Adrenal gland (tissue), 12 donors: Measurements from ENCODE around the gene RALGAPA2. TPM values are rescaled to one million over a fixed set of nuclear protein-coding genes. Genes with fewer than 3 reads are reported as not detected.

Experiments used
- DNase-seq, 7 donors: peaks; one replicate each; pipeline ENCODE4 v3.0.0-alpha.2; 2019 to 2020
- H3K27ac ChIP-seq, 5 donors: fragments of 200-600 bp; sonication (generic) in 4 of 5; 1 replicate in 3 of 5; 2 replicates in 2 of 5; pipeline versions ENCODE4 v1.5.1 to v1.8.0; 2016 to 2020; ENCODE audit warnings: mild to moderate bottlenecking in 1 of 5
- H3K27me3 ChIP-seq: fragments of 200-600 bp; 2 replicates; pipeline ENCODE4 v1.8.0; 2021
- H3K36me3 ChIP-seq, 2 donors: fragments of 200-600 bp; replicated peaks in 1 of 2; 1 replicate in 1 of 2; 2 replicates in 1 of 2; pipeline versions ENCODE4 v1.5.1 to v1.8.0; 2018 to 2022
- H3K4me1 ChIP-seq, 2 donors: fragments of 200-600 bp; replicated peaks in 1 of 2; 1 replicate in 1 of 2; 2 replicates in 1 of 2; pipeline versions ENCODE4 v1.5.1 to v1.8.0; 2018 to 2021
- H3K4me3 ChIP-seq, 4 donors: fragments of 200-600 bp; sonication (generic) in 3 of 4; one replicate each; pipeline ENCODE4 v1.5.1; 2016 to 2018
- H3K9me3 ChIP-seq, 3 donors: fragments of 200-600 bp; sonication (generic) in 1 of 3; replicated peaks in 1 of 3; 1 replicate in 2 of 3; 2 replicates in 1 of 3; pipeline versions ENCODE4 v1.5.1 to v1.8.0; 2016 to 2021
- POLR2A ChIP-seq, 2 donors: fragments of 450-650 bp; IDR thresholded peaks; one replicate each; pipeline ENCODE4 v1.6.1; 2017; ENCODE audit warnings: antibody characterized with exemption in 2 of 2, mild to moderate bottlenecking in 2 of 2, moderate library complexity in 1 of 2
- WGBS, 4 donors: extraction: QIAGEN DNeasy Blood & Tissue Kit in 2 of 4; methylation state at CpG; one replicate each; pipeline versions ENCODE4 v1.1.5 to v1.1.7; 2013 to 2017; 5-methylcytosine and 5-hydroxymethylcytosine counted together
- intact Hi-C, 2 donors: fragments of 100-400 bp; cut with DNase I; formaldehyde crosslinking; loops; one replicate each; pipeline versions ENCODE4 v1.14.1 to v1.15.0; 2022 to 2023
- polyA plus RNA-seq, 3 donors: library from polyadenylated mRNA; stranded (reverse); fragments of 200-250 nt in 2 of 3; fragments of 350-450 nt in 1 of 3; fragmentation: Illumina TruSeq in 1 of 3; extraction: RNeasy Lipid Tissue Mini Kit (QIAGEN cat#74804) in 1 of 3; gene quantifications; one replicate each; pipeline ENCODE4 v1.2.3, GENCODE V29; 2013 to 2014
- total RNA-seq, 9 donors: library from RNA; depleted of rRNA in 4 of 9; stranded (reverse); fragments of >200 nt in 4 of 9; fragments of 120-200 nt in 1 of 9; fragmentation: NEBNext Ultra II Directional in 1 of 9; extraction: Animal tissue kit (Norgen Biotek cat#: 25700) in 1 of 9; gene quantifications; one replicate each; pipeline versions ENCODE4 v1.1.0 to v1.2.4, GENCODE V29; 2013 to 2023
- TF ChIP-seq, protein P1 (sequence below), 6 experiments: fragments of 450-650 bp in 4 of 6; fragments of 200-600 bp in 2 of 6; sonication (generic) in 1 of 6; IDR thresholded peaks; 1 replicate in 5 of 6; 2 replicates in 1 of 6; pipeline versions ENCODE4 v1.5.1 to v1.8.0; 2016 to 2021; ENCODE audit warnings: antibody characterized with exemption in 6 of 6, mild to moderate bottlenecking in 2 of 6, moderate library complexity in 1 of 6
- donor health status: healthy with polysubstance abuse.
- donor health status: Bipolar disorder and iron deficiency.
- donor health status: DM: yes; HTN: yes; CAD: no.
- donor health status: DM: no; HTN: no; CAD: no.
- donor health status: DM: no; HTN: no; CAD: no.
- donor health status: DM: yes; HTN: yes; CAD: no.

The RALGAPA2 gene
- total and polyA plus RNA-seq, 12 donors: 3.7 to 39.6 (median 20.7) TPM

DNA sequence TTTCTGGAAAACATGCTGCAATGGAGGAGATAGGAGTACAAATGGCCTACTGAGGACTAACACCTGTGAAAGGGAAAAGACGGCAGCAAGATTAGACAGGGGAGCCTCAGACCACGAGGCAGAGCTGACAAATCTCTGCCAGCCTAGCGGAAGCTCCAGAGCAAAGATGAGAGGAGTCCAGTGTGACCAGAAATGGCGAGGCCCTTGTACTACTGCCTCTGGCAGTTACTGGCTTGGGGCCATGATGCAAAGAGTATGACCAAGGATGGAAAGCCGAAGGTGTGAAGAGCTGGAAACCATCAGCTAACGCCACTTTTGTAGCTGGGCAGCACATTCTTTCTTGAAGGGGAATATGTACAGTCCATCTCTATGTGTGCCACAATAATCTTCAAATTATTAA, 55.4 kb downstream of the RALGAPA2 start:
- intact Hi-C loops: loop anchor here in 1 of 2 donors (10.0 kb wide), 1 partner anchor 58 kb away; the partner anchor contains the start of gene RALGAPA2
- H3K4me1 ChIP-seq: no peaks in the 10 kb centered on the region
- DNase-seq: no peak
- H3K36me3 ChIP-seq: no peaks in the 10 kb centered on the region
- H3K27ac ChIP-seq: no peak overlapping the region
- H3K4me3 ChIP-seq: no peak overlapping the region
- H3K9me3 ChIP-seq: no peaks in the 10 kb centered on the region
- WGBS, 4 donors: 91 to 98% (median 96%) methylated on average over 6 of the region's 6 CpGs
- H3K27me3 ChIP-seq: no peaks in the 10 kb centered on the region
- TF ChIP-seq, protein P1, sequence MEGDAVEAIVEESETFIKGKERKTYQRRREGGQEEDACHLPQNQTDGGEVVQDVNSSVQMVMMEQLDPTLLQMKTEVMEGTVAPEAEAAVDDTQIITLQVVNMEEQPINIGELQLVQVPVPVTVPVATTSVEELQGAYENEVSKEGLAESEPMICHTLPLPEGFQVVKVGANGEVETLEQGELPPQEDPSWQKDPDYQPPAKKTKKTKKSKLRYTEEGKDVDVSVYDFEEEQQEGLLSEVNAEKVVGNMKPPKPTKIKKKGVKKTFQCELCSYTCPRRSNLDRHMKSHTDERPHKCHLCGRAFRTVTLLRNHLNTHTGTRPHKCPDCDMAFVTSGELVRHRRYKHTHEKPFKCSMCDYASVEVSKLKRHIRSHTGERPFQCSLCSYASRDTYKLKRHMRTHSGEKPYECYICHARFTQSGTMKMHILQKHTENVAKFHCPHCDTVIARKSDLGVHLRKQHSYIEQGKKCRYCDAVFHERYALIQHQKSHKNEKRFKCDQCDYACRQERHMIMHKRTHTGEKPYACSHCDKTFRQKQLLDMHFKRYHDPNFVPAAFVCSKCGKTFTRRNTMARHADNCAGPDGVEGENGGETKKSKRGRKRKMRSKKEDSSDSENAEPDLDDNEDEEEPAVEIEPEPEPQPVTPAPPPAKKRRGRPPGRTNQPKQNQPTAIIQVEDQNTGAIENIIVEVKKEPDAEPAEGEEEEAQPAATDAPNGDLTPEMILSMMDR (IDR thresholded peaks at IDR 0.05): no peak
- no peak for TF ChIP-seq POLR2A (IDR thresholded peaks at IDR 0.05)

DNA sequence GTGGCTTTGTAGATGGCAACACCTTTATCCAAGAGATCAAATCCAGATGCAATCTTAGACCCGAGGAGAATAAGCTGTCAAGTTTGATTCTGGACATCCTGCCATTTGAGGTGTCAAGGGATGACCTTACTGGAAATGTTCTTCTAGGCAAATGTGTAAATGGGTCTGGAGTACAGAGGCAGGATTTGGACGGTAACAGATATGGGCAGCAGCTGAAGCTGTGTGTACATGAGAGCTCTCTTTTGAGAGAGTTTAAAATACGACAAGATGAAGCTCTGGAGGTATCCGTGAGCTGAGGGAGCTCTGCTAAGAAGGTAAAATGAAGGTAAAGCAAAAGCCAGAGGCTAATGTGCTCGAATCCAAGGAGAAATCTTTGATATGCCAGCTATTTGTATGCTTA, 56.6 kb downstream of the RALGAPA2 start:
- Histone ChIP-seq H3K4me3 (no peak overlapping the region), H3K36me3 (no peaks in the 10 kb centered on the region), H3K27ac (no peak overlapping the region), H3K9me3 (no peaks in the 10 kb centered on the region), H3K4me1 (no peaks in the 10 kb centered on the region), H3K27me3 (no peaks in the 10 kb centered on the region)
- DNase-seq: no peak
- intact Hi-C loops: loop anchor here in 1 of 2 donors (10.0 kb wide), 1 partner anchor 59 kb away; the partner anchor contains the start of gene RALGAPA2
- TF ChIP-seq, protein P1 (IDR thresholded peaks at IDR 0.05): no peak
- no peak for TF ChIP-seq POLR2A (IDR thresholded peaks at IDR 0.05)
- WGBS, 4 donors: 89 to 97% (median 93%) methylated on average over 5 of the region's 5 CpGs

GRCh38 chr20:20649945-20650344, 62.5 kb downstream of the RALGAPA2 start:
- H3K27ac ChIP-seq: no peak overlapping the region
- intact Hi-C loops: loop anchor here in 1 of 2 donors (10.0 kb wide), 1 partner anchor 65 kb away; the partner anchor contains the start of gene RALGAPA2
- no peaks in the 10 kb centered on the region for H3K27me3 ChIP-seq
- no peak for TF ChIP-seq POLR2A (IDR thresholded peaks at IDR 0.05)
- TF ChIP-seq, protein P1 (IDR thresholded peaks at IDR 0.05): no peak
- no peaks in the 10 kb centered on the region for H3K9me3 ChIP-seq
- no peaks in the 10 kb centered on the region for H3K4me1 ChIP-seq
- WGBS, 4 donors: 89 to 93% (median 90%) methylated on average over 4 of the region's 4 CpGs
- no peak for DNase-seq
- no peaks in the 10 kb centered on the region for H3K36me3 ChIP-seq
- H3K4me3 ChIP-seq: no peak overlapping the region

- WGBS, 4 donors: 74 to 84% (median 77%) methylated on average over 3 of the region's 3 CpGs
- Histone ChIP-seq H3K4me1 (no peaks in the 10 kb centered on the region), H3K4me3 (no peak overlapping the region), H3K36me3 (no peaks in the 10 kb centered on the region), H3K27me3 (no peaks in the 10 kb centered on the region), H3K9me3 (no peaks in the 10 kb centered on the region), H3K27ac (no peak overlapping the region)
- DNase-seq: no peak
- TF ChIP-seq POLR2A (IDR thresholded peaks at IDR 0.05): no peak
- TF ChIP-seq, protein P1 (IDR thresholded peaks at IDR 0.05): no peak
- intact Hi-C loops: no loop called here
These were observed 68.5 kb downstream of the RALGAPA2 start for GRCh38 chr20:20643927-20644326.
